ENCODE data around the gene PRKAR1B. TPM values are rescaled to one million over a fixed set of nuclear protein-coding genes. Genes with fewer than 3 reads are reported as not detected.
"Not testable (repeated sequence)": the region's sequence is repeated elsewhere in the genome, so short reads cannot be mapped to it uniquely, and the experiment has no call there.

PRKAR1B gene
- total RNA-seq, 2 experiments from 2014 or later, result 13.1 to 13.4 TPM

GRCh38 chr7:754531-755412, 27.7 kb upstream of the PRKAR1B start:
- no peak overlapping the region for H3K27ac Mint-ChIP-seq
- CTCF ChIA-PET, result no interaction called here
- POLR2A ChIA-PET, result no interaction called here
- H3K4me1 Mint-ChIP-seq, result peaks cover 16% of the 10 kb centered on the region
- H3K36me3 Mint-ChIP-seq (ENCODE audit: low read depth), result peaks cover 30% of the 10 kb centered on the region
- DNase-seq, result no peak
- H3K4me3 Mint-ChIP-seq, result no peak overlapping the region
- H3K9me3 Mint-ChIP-seq, result no peaks in the 10 kb centered on the region
- no peaks in the 10 kb centered on the region for H3K27me3 Mint-ChIP-seq

GRCh38 chr7:753190-753589, 26.1 kb upstream of the PRKAR1B start:
- POLR2A ChIA-PET, result no interaction called here
- Mint-ChIP-seq H3K4me3 (no peak overlapping the region), H3K27me3 (no peaks in the 10 kb centered on the region), H3K9me3 (no peaks in the 10 kb centered on the region), H3K36me3 (ENCODE audit: low read depth) (peaks cover 24% of the 10 kb centered on the region), H3K4me1 (peaks cover 13% of the 10 kb centered on the region), H3K27ac (no peak overlapping the region)
- CTCF ChIA-PET, result no interaction called here
- DNase-seq, result no peak

GRCh38 chr7:752256-752655, 25.2 kb upstream of the PRKAR1B start:
- H3K27ac Mint-ChIP-seq, H3K27me3 Mint-ChIP-seq, H3K4me1 Mint-ChIP-seq, H3K4me3 Mint-ChIP-seq, POLR2A ChIA-PET, CTCF ChIA-PET, H3K9me3 Mint-ChIP-seq, DNase-seq: not testable (repeated sequence)
- peaks cover 14% of the 10 kb centered on the region for H3K36me3 Mint-ChIP-seq (ENCODE audit: low read depth)

- Mint-ChIP-seq H3K4me1 (peaks cover 2% of the 10 kb centered on the region), H3K27ac (no peak overlapping the region), H3K9me3 (no peaks in the 10 kb centered on the region), H3K4me3 (no peak overlapping the region), H3K27me3 (no peaks in the 10 kb centered on the region), H3K36me3 (ENCODE audit: low read depth) (peaks cover 13% of the 10 kb centered on the region)
- CTCF ChIA-PET, result no interaction called here
- DNase-seq, result no peak
- POLR2A ChIA-PET, result no interaction called here
Measured at GRCh38 chr7:751826-752225, 24.7 kb upstream of the PRKAR1B start.

- H3K27ac Mint-ChIP-seq, result no peak overlapping the region
- H3K4me3 Mint-ChIP-seq, result no peak overlapping the region
- ChIA-PET POLR2A (no interaction called here), CTCF (no interaction called here)
- peaks cover 13% of the 10 kb centered on the region for H3K36me3 Mint-ChIP-seq (ENCODE audit: low read depth)
- H3K27me3 Mint-ChIP-seq, result no peaks in the 10 kb centered on the region
- DNase-seq, result no peak
- no peaks in the 10 kb centered on the region for H3K9me3 Mint-ChIP-seq
- H3K4me1 Mint-ChIP-seq, result no peaks in the 10 kb centered on the region
Measured at GRCh38 chr7:750111-750905, 23.2 kb upstream of the PRKAR1B start.

GRCh38 chr7:749140-749551, 22.1 kb upstream of the PRKAR1B start:
- POLR2A ChIA-PET, result no interaction called here
- no peak overlapping the region for H3K4me3 Mint-ChIP-seq
- H3K4me1 Mint-ChIP-seq, result no peaks in the 10 kb centered on the region
- no peaks in the 10 kb centered on the region for H3K27me3 Mint-ChIP-seq
- H3K27ac Mint-ChIP-seq, result no peak overlapping the region
- H3K36me3 Mint-ChIP-seq (ENCODE audit: low read depth), result peaks cover 17% of the 10 kb centered on the region
- DNase-seq, result no peak
- H3K9me3 Mint-ChIP-seq, result no peaks in the 10 kb centered on the region
- CTCF ChIA-PET, result no interaction called here

- H3K9me3 Mint-ChIP-seq, result no peaks in the 10 kb centered on the region
- ChIA-PET CTCF (no interaction called here), POLR2A (no interaction called here)
- no peak overlapping the region for H3K4me3 Mint-ChIP-seq
- H3K27ac Mint-ChIP-seq, result no peak overlapping the region
- no peak for DNase-seq
- no peaks in the 10 kb centered on the region for H3K27me3 Mint-ChIP-seq
- H3K36me3 Mint-ChIP-seq (ENCODE audit: low read depth), result peaks cover 18% of the 10 kb centered on the region
- no peaks in the 10 kb centered on the region for H3K4me1 Mint-ChIP-seq
Measured at GRCh38 chr7:748446-748845, 21.4 kb upstream of the PRKAR1B start.

- Mint-ChIP-seq H3K27me3 (no peaks in the 10 kb centered on the region), H3K4me3 (no peak overlapping the region), H3K9me3 (no peaks in the 10 kb centered on the region), H3K4me1 (no peaks in the 10 kb centered on the region), H3K27ac (no peak overlapping the region), H3K36me3 (ENCODE audit: low read depth) (peaks cover 23% of the 10 kb centered on the region)
- DNase-seq, result no peak
- ChIA-PET CTCF (no interaction called here), POLR2A (no interaction called here)
Measured at GRCh38 chr7:747186-747585, 20.1 kb upstream of the PRKAR1B start.

GRCh38 chr7:746155-747061, 19.3 kb upstream of the PRKAR1B start:
- Mint-ChIP-seq H3K4me3 (no peak overlapping the region), H3K36me3 (ENCODE audit: low read depth) (peaks cover 27% of the 10 kb centered on the region), H3K4me1 (no peaks in the 10 kb centered on the region), H3K27me3 (no peaks in the 10 kb centered on the region), H3K27ac (no peak overlapping the region), H3K9me3 (no peaks in the 10 kb centered on the region)
- DNase-seq, result no peak
- ChIA-PET CTCF (no interaction called here), POLR2A (no interaction called here)

- H3K27me3 Mint-ChIP-seq, result no peaks in the 10 kb centered on the region
- no peak overlapping the region for H3K27ac Mint-ChIP-seq
- no peaks in the 10 kb centered on the region for H3K9me3 Mint-ChIP-seq
- H3K4me3 Mint-ChIP-seq, result no peak overlapping the region
- POLR2A ChIA-PET, result no interaction called here
- peaks cover 31% of the 10 kb centered on the region for H3K36me3 Mint-ChIP-seq (ENCODE audit: low read depth)
- CTCF ChIA-PET, result no interaction called here
- no peaks in the 10 kb centered on the region for H3K4me1 Mint-ChIP-seq
- no peak for DNase-seq
Measured at GRCh38 chr7:745431-746154, 18.5 kb upstream of the PRKAR1B start.

- POLR2A ChIA-PET, result no interaction called here
Measured at GRCh38 chr7:744854-745430, 17.9 kb upstream of the PRKAR1B start.

GRCh38 chr7:744128-744520, 17.0 kb upstream of the PRKAR1B start:
- POLR2A ChIA-PET, H3K9me3 Mint-ChIP-seq, DNase-seq, H3K4me1 Mint-ChIP-seq, H3K4me3 Mint-ChIP-seq, H3K27ac Mint-ChIP-seq, H3K27me3 Mint-ChIP-seq: not testable (repeated sequence)
- peaks cover 33% of the 10 kb centered on the region for H3K36me3 Mint-ChIP-seq (ENCODE audit: low read depth)
- CTCF ChIA-PET, result interaction anchor here (0.6 kb wide), 1 partner anchor 212 kb away, joined by 4 read pairs; no protein-coding TSS in a partner anchor

More at GRCh38 chr7:744854-745430, 17.9 kb upstream of the PRKAR1B start:
- Mint-ChIP-seq H3K27ac (no peak overlapping the region), H3K4me3 (no peak overlapping the region), H3K9me3 (no peaks in the 10 kb centered on the region), H3K27me3 (no peaks in the 10 kb centered on the region), H3K4me1 (no peaks in the 10 kb centered on the region), H3K36me3 (ENCODE audit: low read depth) (peaks cover 31% of the 10 kb centered on the region)
- DNase-seq, result no peak
- CTCF ChIA-PET, result no interaction called here
